ENCODE data around the gene PHACTR1. TPM values are rescaled to one million over a fixed set of nuclear protein-coding genes. Genes with fewer than 3 reads are reported as not detected.
A peak's percentile ranks its signal among the peaks of the same experiment; 100 is the strongest.

The PHACTR1 gene
- total and polyA plus RNA-seq, 9 of the 15 experiments (the other 6 are each of a cell fraction or from before 2014, with no cell fraction given): 11.5 to 32.6 (median 22.0) TPM

DNA sequence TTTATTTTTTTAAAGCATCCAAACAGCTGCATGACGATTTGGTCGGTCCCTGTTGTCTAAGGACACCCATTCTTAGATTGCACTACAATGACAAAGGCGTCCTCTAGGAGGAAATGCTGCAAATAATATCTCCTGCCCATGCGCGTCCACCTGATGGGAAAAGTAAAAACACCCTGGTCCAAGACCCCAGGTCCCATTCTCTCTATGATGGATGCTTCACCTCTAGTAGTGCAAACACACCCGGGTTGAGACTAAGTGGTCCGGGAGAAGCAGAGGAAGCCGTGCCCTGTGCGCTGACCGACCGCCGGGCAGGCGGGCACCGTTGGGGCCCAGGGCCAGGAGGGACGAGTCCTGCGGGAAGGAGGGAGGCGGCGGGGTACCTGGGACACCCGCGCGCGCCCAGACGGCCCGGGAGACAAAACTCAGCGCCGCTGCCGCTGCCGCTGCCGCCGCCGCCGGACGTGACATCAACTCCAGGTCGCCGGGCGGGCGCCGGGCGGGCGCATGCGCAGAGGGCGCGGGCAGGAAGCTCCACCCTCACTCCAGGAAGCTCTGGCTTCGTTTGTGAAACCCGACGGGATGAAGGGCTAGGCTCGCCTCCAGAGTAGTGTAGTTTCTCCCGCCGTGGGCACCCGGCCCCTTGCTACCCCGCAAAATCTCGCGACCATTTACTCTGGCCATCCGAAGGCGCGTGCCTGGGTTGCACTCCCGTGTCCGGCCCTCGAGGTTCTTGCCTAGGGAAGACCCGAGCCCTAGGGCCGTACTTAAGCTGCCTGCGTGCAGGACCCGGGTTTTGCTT lies 611.7 kb downstream of the PHACTR1 start, which contains the start of gene TBC1D7 (continued):
- TF ChIP-seq SRSF7 (optimal IDR thresholded peaks at IDR 0.05; ENCODE audit: low read depth, low read length) (no peak), ZC3H8 (IDR thresholded peaks at IDR 0.05) (no peak), KLF16 (IDR thresholded peaks at IDR 0.05) (no peak), MCM3 (IDR thresholded peaks at IDR 0.05) (no peak), ZNF41 (CRISPR knock-in tag; conservative IDR thresholded peaks at IDR 0.05) (no peak), FIP1L1 (IDR thresholded peaks at IDR 0.05; ENCODE audit: low read depth, low read length, poor library complexity, severe bottlenecking) (peak; percentile 57), ZNF384 (IDR thresholded peaks at IDR 0.05; ENCODE audit: low read depth, low read length) (0 out of 2 replicates have a peak, but pooled peaks have one; percentile 29), BCL6 (CRISPR knock-in tag; IDR thresholded peaks at IDR 0.05) (no peak), POLR2B (IDR thresholded peaks at IDR 0.05; ENCODE audit: low read depth, partially characterized antibody) (peak; percentile 91), MTA1 (IDR thresholded peaks at IDR 0.05; ENCODE audit: borderline replicate concordance) (no peak), ZEB2 (IDR thresholded peaks at IDR 0.05) (peak; percentile 93), ZNF253 (CRISPR knock-in tag; conservative IDR thresholded peaks at IDR 0.05) (no peak)
- TF ChIP-seq, protein P1, sequence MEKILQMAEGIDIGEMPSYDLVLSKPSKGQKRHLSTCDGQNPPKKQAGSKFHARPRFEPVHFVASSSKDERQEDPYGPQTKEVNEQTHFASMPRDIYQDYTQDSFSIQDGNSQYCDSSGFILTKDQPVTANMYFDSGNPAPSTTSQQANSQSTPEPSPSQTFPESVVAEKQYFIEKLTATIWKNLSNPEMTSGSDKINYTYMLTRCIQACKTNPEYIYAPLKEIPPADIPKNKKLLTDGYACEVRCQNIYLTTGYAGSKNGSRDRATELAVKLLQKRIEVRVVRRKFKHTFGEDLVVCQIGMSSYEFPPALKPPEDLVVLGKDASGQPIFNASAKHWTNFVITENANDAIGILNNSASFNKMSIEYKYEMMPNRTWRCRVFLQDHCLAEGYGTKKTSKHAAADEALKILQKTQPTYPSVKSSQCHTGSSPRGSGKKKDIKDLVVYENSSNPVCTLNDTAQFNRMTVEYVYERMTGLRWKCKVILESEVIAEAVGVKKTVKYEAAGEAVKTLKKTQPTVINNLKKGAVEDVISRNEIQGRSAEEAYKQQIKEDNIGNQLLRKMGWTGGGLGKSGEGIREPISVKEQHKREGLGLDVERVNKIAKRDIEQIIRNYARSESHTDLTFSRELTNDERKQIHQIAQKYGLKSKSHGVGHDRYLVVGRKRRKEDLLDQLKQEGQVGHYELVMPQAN (IDR thresholded peaks at IDR 0.05; ENCODE audit: borderline replicate concordance): peak; percentile 57; the same call in 1 of the 2 replicates
- TF ChIP-seq, protein P2, sequence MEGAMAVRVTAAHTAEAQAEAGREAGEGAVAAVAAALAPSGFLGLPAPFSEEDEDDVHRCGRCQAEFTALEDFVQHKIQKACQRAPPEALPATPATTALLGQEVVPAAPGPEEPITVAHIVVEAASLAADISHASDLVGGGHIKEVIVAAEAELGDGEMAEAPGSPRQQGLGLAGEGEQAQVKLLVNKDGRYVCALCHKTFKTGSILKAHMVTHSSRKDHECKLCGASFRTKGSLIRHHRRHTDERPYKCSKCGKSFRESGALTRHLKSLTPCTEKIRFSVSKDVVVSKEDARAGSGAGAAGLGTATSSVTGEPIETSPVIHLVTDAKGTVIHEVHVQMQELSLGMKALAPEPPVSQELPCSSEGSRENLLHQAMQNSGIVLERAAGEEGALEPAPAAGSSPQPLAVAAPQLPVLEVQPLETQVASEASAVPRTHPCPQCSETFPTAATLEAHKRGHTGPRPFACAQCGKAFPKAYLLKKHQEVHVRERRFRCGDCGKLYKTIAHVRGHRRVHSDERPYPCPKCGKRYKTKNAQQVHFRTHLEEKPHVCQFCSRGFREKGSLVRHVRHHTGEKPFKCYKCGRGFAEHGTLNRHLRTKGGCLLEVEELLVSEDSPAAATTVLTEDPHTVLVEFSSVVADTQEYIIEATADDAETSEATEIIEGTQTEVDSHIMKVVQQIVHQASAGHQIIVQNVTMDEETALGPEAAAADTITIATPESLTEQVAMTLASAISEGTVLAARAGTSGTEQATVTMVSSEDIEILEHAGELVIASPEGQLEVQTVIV (CRISPR knock-in tag; IDR thresholded peaks at IDR 0.05; ENCODE audit: borderline replicate concordance): no peak
- TF ChIP-seq, protein P3, sequence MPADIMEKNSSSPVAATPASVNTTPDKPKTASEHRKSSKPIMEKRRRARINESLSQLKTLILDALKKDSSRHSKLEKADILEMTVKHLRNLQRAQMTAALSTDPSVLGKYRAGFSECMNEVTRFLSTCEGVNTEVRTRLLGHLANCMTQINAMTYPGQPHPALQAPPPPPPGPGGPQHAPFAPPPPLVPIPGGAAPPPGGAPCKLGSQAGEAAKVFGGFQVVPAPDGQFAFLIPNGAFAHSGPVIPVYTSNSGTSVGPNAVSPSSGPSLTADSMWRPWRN (IDR thresholded peaks at IDR 0.05; ENCODE audit: low read depth): no peak
- TF ChIP-seq, protein P4, sequence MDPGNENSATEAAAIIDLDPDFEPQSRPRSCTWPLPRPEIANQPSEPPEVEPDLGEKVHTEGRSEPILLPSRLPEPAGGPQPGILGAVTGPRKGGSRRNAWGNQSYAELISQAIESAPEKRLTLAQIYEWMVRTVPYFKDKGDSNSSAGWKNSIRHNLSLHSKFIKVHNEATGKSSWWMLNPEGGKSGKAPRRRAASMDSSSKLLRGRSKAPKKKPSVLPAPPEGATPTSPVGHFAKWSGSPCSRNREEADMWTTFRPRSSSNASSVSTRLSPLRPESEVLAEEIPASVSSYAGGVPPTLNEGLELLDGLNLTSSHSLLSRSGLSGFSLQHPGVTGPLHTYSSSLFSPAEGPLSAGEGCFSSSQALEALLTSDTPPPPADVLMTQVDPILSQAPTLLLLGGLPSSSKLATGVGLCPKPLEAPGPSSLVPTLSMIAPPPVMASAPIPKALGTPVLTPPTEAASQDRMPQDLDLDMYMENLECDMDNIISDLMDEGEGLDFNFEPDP (CRISPR knock-in tag; IDR thresholded peaks at IDR 0.05): no peak
- TF ChIP-seq, protein P5, sequence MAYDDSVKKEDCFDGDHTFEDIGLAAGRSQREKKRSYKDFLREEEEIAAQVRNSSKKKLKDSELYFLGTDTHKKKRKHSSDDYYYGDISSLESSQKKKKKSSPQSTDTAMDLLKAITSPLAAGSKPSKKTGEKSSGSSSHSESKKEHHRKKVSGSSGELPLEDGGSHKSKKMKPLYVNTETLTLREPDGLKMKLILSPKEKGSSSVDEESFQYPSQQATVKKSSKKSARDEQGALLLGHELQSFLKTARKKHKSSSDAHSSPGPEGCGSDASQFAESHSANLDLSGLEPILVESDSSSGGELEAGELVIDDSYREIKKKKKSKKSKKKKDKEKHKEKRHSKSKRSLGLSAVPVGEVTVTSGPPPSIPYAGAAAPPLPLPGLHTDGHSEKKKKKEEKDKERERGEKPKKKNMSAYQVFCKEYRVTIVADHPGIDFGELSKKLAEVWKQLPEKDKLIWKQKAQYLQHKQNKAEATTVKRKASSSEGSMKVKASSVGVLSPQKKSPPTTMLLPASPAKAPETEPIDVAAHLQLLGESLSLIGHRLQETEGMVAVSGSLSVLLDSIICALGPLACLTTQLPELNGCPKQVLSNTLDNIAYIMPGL (CRISPR knock-in tag; IDR thresholded peaks at IDR 0.05): no peak
- TF ChIP-seq, protein P6, sequence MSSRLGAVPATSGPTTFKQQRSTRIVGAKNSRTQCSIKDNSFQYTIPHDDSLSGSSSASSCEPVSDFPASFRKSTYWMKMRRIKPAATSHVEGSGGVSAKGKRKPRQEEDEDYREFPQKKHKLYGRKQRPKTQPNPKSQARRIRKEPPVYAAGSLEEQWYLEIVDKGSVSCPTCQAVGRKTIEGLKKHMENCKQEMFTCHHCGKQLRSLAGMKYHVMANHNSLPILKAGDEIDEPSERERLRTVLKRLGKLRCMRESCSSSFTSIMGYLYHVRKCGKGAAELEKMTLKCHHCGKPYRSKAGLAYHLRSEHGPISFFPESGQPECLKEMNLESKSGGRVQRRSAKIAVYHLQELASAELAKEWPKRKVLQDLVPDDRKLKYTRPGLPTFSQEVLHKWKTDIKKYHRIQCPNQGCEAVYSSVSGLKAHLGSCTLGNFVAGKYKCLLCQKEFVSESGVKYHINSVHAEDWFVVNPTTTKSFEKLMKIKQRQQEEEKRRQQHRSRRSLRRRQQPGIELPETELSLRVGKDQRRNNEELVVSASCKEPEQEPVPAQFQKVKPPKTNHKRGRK (tag; IDR thresholded peaks at IDR 0.05): no peak
